KOPT-K1 (cell line): ENCODE results near the gene RAD23B.
"Not testable (repeated sequence)": the region's sequence is repeated elsewhere in the genome, so short reads cannot be mapped to it uniquely, and the experiment has no call there.

Source experiments
- H3K27ac ChIP-seq: fragments of 200-600 bp; sonication (generic); 2 replicates; pipeline ENCODE4 v1.5.1; 2016; ENCODE audit warnings: antibody characterized with exemption, mild to moderate bottlenecking, low read depth, low read length; ENCODE audit not compliant: poor library complexity, severe bottlenecking
- H3K36me3 ChIP-seq: fragments of 200-600 bp; sonication (generic); 2 replicates; pipeline ENCODE4 v1.5.1; 2017; ENCODE audit warnings: antibody characterized with exemption, mild to moderate bottlenecking, low read length, moderate library complexity; ENCODE audit not compliant: insufficient read depth
- H3K9me3 ChIP-seq: fragments of 200-600 bp; sonication (generic); 2 replicates; pipeline ENCODE4 v1.5.1; 2017; ENCODE audit warnings: antibody characterized with exemption, low read length, mild to moderate bottlenecking; ENCODE audit not compliant: insufficient read depth, poor library complexity, severe bottlenecking

RAD23B gene

GRCh38 chr9:107295995-107296394, 12.9 kb downstream of the RAD23B start:
- Histone ChIP-seq H3K36me3 (peaks cover 18% of the 10 kb centered on the region), H3K9me3 (no peaks in the 10 kb centered on the region), H3K27ac (no peak overlapping the region)

- not testable (repeated sequence) for H3K9me3 ChIP-seq, H3K27ac ChIP-seq
- H3K36me3 ChIP-seq: peaks cover 23% of the 10 kb centered on the region
These were observed 13.5 kb downstream of the RAD23B start for GRCh38 chr9:107296592-107296991.

- peaks cover 46% of the 10 kb centered on the region for H3K36me3 ChIP-seq
- no peaks in the 10 kb centered on the region for H3K9me3 ChIP-seq
- no peak overlapping the region for H3K27ac ChIP-seq
These were observed 16.4 kb downstream of the RAD23B start for GRCh38 chr9:107299437-107299836.

GRCh38 chr9:107306308-107306707, 23.2 kb downstream of the RAD23B start:
- no peaks in the 10 kb centered on the region for H3K9me3 ChIP-seq
- no peak overlapping the region for H3K27ac ChIP-seq
- peaks cover 85% of the 10 kb centered on the region for H3K36me3 ChIP-seq

- Histone ChIP-seq H3K36me3 (peaks cover 87% of the 10 kb centered on the region), H3K27ac (no peak overlapping the region), H3K9me3 (no peaks in the 10 kb centered on the region)
These were observed 24.3 kb downstream of the RAD23B start for GRCh38 chr9:107307331-107307730.

- H3K27ac ChIP-seq: no peak overlapping the region
- H3K36me3 ChIP-seq: peaks cover 90% of the 10 kb centered on the region
- H3K9me3 ChIP-seq: no peaks in the 10 kb centered on the region
These were observed 25.4 kb downstream of the RAD23B start for GRCh38 chr9:107308461-107308860.

GRCh38 chr9:107309271-107309670, 26.2 kb downstream of the RAD23B start:
- peaks cover 90% of the 10 kb centered on the region for H3K36me3 ChIP-seq
- no peak overlapping the region for H3K27ac ChIP-seq
- no peaks in the 10 kb centered on the region for H3K9me3 ChIP-seq

GRCh38 chr9:107312376-107313050, 29.4 kb downstream of the RAD23B start:
- Histone ChIP-seq H3K9me3 (no peaks in the 10 kb centered on the region), H3K27ac (no peak overlapping the region), H3K36me3 (peaks cover 83% of the 10 kb centered on the region)

GRCh38 chr9:107313555-107314096, 30.5 kb downstream of the RAD23B start:
- Histone ChIP-seq H3K9me3 (no peaks in the 10 kb centered on the region), H3K36me3 (peaks cover 82% of the 10 kb centered on the region), H3K27ac (no peak overlapping the region)

- no peaks in the 10 kb centered on the region for H3K9me3 ChIP-seq
- H3K36me3 ChIP-seq: peaks cover 88% of the 10 kb centered on the region
- H3K27ac ChIP-seq: no peak overlapping the region
These were observed 31.7 kb downstream of the RAD23B start for GRCh38 chr9:107314763-107315162.

GRCh38 chr9:107316795-107317661, 33.9 kb downstream of the RAD23B start:
- H3K36me3 ChIP-seq: peaks cover 88% of the 10 kb centered on the region
- no peaks in the 10 kb centered on the region for H3K9me3 ChIP-seq
- H3K27ac ChIP-seq: no peak overlapping the region

- H3K36me3 ChIP-seq: peaks cover 95% of the 10 kb centered on the region
- H3K27ac ChIP-seq: no peak overlapping the region
- no peaks in the 10 kb centered on the region for H3K9me3 ChIP-seq
These were observed 39.6 kb downstream of the RAD23B start for GRCh38 chr9:107322643-107323042.

- no peaks in the 10 kb centered on the region for H3K9me3 ChIP-seq
- peaks cover 95% of the 10 kb centered on the region for H3K36me3 ChIP-seq
- H3K27ac ChIP-seq: no peak overlapping the region
These were observed 40.9 kb downstream of the RAD23B start for GRCh38 chr9:107323836-107324585.

GRCh38 chr9:107325842-107326241, 42.8 kb downstream of the RAD23B start:
- peaks cover 96% of the 10 kb centered on the region for H3K36me3 ChIP-seq
- H3K9me3 ChIP-seq: no peaks in the 10 kb centered on the region
- no peak overlapping the region for H3K27ac ChIP-seq

- peaks cover 96% of the 10 kb centered on the region for H3K36me3 ChIP-seq
- H3K27ac ChIP-seq: no peak overlapping the region
- no peaks in the 10 kb centered on the region for H3K9me3 ChIP-seq
These were observed 45.4 kb downstream of the RAD23B start for GRCh38 chr9:107328510-107328909.
